K562 (cell line): ENCODE results near the gene ACKR2. TPM values are rescaled to one million over a fixed set of nuclear protein-coding genes. Genes with fewer than 3 reads are reported as not detected.
A peak's percentile ranks its signal among the peaks of the same experiment; 100 is the strongest.

Source experiments
- ATAC-seq: fragments of 200-7000 bp; cut with Tn5 transposase; 3 replicates; pipeline ENCODE4 v1.9.1; 2020; ENCODE audit warnings: moderate library complexity
- BruUV-seq: library from RNA; stranded (reverse); fragments of 400-500 nt; replicated peaks from 2 replicates; lab custom pipeline; 2021; lab: Mats Ljungman, UMichigan
- CTCF ChIA-PET: fragments of 300-600 bp; formaldehyde crosslinking; extraction: SDS; loops from one replicate; lab custom pipeline; 2021; ENCODE audit warnings: low intra/inter-chr PET ratio; lab: Yijun Ruan, JAX
- POLR2A ChIA-PET: fragments of 300-600, 350-650 bp; sonication (Branson Sonifier 250); formaldehyde crosslinking; extraction: SDS; loops from one replicate; lab custom pipeline; 2021; ENCODE audit warnings: antibody characterized with exemption, inconsistent platforms; lab: Yijun Ruan, JAX
- DNase-seq, 4 experiments: peaks; one replicate each; pipeline versions ENCODE4 v3.0.0 to v3.0.0-alpha.2; 2011 to 2018; ENCODE audit warnings: low spot score in 3 of 4, mixed read lengths in 3 of 4; ENCODE audit errors: extremely low read depth in 1 of 4
- FAIRE-seq: peaks from 2 replicates; lab custom pipeline; 2011; peaks lifted over from hg19 to GRCh38; lab: Jason Lieb, UNC
- H2AFZ ChIP-seq: 2 replicates; pipeline ENCODE4 v1.6.0; 2011; ENCODE audit warnings: low read depth, low read length, control low read depth, inconsistent platforms
- H3K27ac ChIP-seq: fragments of 200-600 bp; 3 replicates; pipeline ENCODE4 v1.8.0; 2011; ENCODE audit warnings: low read depth, mild to moderate bottlenecking, control low read depth, inconsistent platforms, low read length, moderate library complexity, mixed read lengths; ENCODE audit errors: extremely low read depth
- H3K27me3 ChIP-seq, 2 experiments: fragments of 300-600 bp in 1 of 2; 2 replicates in 1 of 2; 3 replicates in 1 of 2; pipeline versions ENCODE4 v1.6.0 to v1.8.0; 2011; ENCODE audit warnings: inconsistent platforms in 2 of 2, low read length in 2 of 2, mild to moderate bottlenecking in 1 of 2, mixed read lengths in 1 of 2, moderate library complexity in 1 of 2; ENCODE audit not compliant: control insufficient read depth in 2 of 2, insufficient read depth in 2 of 2
- H3K36me3 ChIP-seq: fragments of 300-600 bp; 3 replicates; pipeline ENCODE4 v1.8.0; 2011; ENCODE audit warnings: mild to moderate bottlenecking, low read length, inconsistent platforms; ENCODE audit not compliant: control insufficient read depth, insufficient read depth
- H3K4me1 ChIP-seq, 2 experiments: fragments of 200-600 bp in 1 of 2; replicated peaks in 1 of 2; 2 replicates in 1 of 2; 3 replicates in 1 of 2; pipeline versions ENCODE4 v1.5.1 to v1.8.0; 2011; ENCODE audit warnings: inconsistent platforms in 2 of 2, low read length in 2 of 2, mild to moderate bottlenecking in 1 of 2, mixed read lengths in 1 of 2, moderate library complexity in 1 of 2; ENCODE audit not compliant: control insufficient read depth in 2 of 2, insufficient read depth in 2 of 2
- H3K4me2 ChIP-seq: 2 replicates; pipeline ENCODE4 v1.6.1; 2011; ENCODE audit warnings: low read length, control low read depth, inconsistent platforms, mixed read lengths; ENCODE audit not compliant: insufficient read depth
- H3K4me3 ChIP-seq: fragments of 200-600 bp; sonication (generic), shearing (Covaris generic); 2 replicates; pipeline ENCODE4 v1.5.1; 2016; ENCODE audit warnings: control low read depth, inconsistent platforms
- H3K79me2 ChIP-seq: fragments of 200-600 bp; 3 replicates; pipeline ENCODE4 v1.8.0; 2011; ENCODE audit warnings: low read length, inconsistent platforms; ENCODE audit not compliant: control insufficient read depth, insufficient read depth
- H3K9ac ChIP-seq, 2 experiments: 2 replicates each; pipeline versions ENCODE4 v1.6.0 to v1.6.1; 2011; ENCODE audit warnings: low read depth in 2 of 2, low read length in 2 of 2, control low read depth in 1 of 2, inconsistent platforms in 1 of 2, mild to moderate bottlenecking in 1 of 2, mixed read lengths in 1 of 2; ENCODE audit not compliant: insufficient read depth in 1 of 2
- H3K9me1 ChIP-seq: one replicate; pipeline ENCODE4 v1.6.0; 2011; ENCODE audit warnings: inconsistent platforms, mild to moderate bottlenecking, low read length, moderate library complexity; ENCODE audit not compliant: control insufficient read depth, insufficient read depth
- H3K9me3 ChIP-seq: replicated peaks from 2 replicates; pipeline ENCODE4 v1.5.1; 2011; ENCODE audit warnings: low read depth, low read length, inconsistent platforms; ENCODE audit not compliant: control insufficient read depth, insufficient read depth
- H4K20me1 ChIP-seq: replicated peaks from 2 replicates; pipeline ENCODE4 v1.6.1; 2011; ENCODE audit warnings: low read length, inconsistent platforms, mixed read lengths; ENCODE audit not compliant: control insufficient read depth, insufficient read depth
- FOXJ3 ChIP-seq: sonication (generic); formaldehyde crosslinking; IDR thresholded peaks from 2 replicates; pipeline ENCODE4 v1.4.0; 2020; ENCODE audit warnings: mild to moderate bottlenecking, missing genetic modification reagents
- HNRNPLL ChIP-seq: fragments of 200-400 bp; formaldehyde crosslinking; IDR thresholded peaks from 2 replicates; pipeline ENCODE4 v1.6.1; 2017; ENCODE audit warnings: low read length, low read depth, mild to moderate bottlenecking; ENCODE audit not compliant: poor library complexity, severe bottlenecking
- LEF1 ChIP-seq: fragments of 450-650 bp; IDR thresholded peaks from 2 replicates; pipeline ENCODE4 v1.6.1; 2016; ENCODE audit warnings: mild to moderate bottlenecking
- NFIC ChIP-seq: fragments of 450-650 bp; IDR thresholded peaks from 2 replicates; pipeline ENCODE4 v1.6.1; 2017; ENCODE audit warnings: mild to moderate bottlenecking, inconsistent platforms
- PHF21A ChIP-seq: fragments of 450-650 bp; IDR thresholded peaks from 2 replicates; pipeline ENCODE4 v1.6.1; 2017; ENCODE audit warnings: low read depth, borderline replicate concordance
- POLR2AphosphoS2 ChIP-seq: IDR thresholded peaks from 2 replicates; pipeline ENCODE4 v1.6.1; 2012; ENCODE audit warnings: low read length, improper control_type of control experiment
- STAG1 ChIP-seq: sonication (generic); formaldehyde crosslinking; IDR thresholded peaks from 2 replicates; pipeline ENCODE4 v1.5.0; 2020; ENCODE audit warnings: missing genetic modification reagents, borderline replicate concordance
- TRIM24 ChIP-seq, 2 experiments: fragments of 450-650 bp; IDR thresholded peaks; 2 replicates each; pipeline ENCODE4 v1.6.1; 2016
- ZNF507 ChIP-seq: conservative IDR thresholded peaks from 2 replicates; pipeline ENCODE4 v1.6.1; 2017; ENCODE audit warnings: missing genetic modification characterization, missing compliant biosample characterization
- ZNF561 ChIP-seq: fragments of 450-650 bp; formaldehyde crosslinking; conservative IDR thresholded peaks from 2 replicates; pipeline ENCODE4 v1.4.0; 2020; ENCODE audit warnings: mild to moderate bottlenecking, moderate library complexity
- ZNF766 ChIP-seq: fragments of 200-800 bp; sonication (Bioruptor generic); conservative IDR thresholded peaks from 2 replicates; pipeline ENCODE4 v1.6.1; 2016; ENCODE audit warnings: missing genetic modification characterization, missing compliant biosample characterization
- WGBS: fragments of 100-300 bp; shearing (Covaris generic); methylation state at CpG from one replicate; pipeline ENCODE4 v1.1.6; 2016; ENCODE audit warnings: low coverage, mixed read lengths; ENCODE audit not compliant: insufficient coverage; ENCODE audit errors: missing lambda C conversion rate; 5-methylcytosine and 5-hydroxymethylcytosine counted together
- in situ Hi-C: fragments of 300-500 bp; cut with MboI; formaldehyde crosslinking; loops from 4 replicates; pipeline ENCODE4 v1.15.0; 2018; ENCODE audit warnings: inconsistent platforms, mixed read lengths
- intact Hi-C: fragments of 100-400 bp; cut with micrococcal nuclease; formaldehyde crosslinking; loops from 2 replicates; pipeline ENCODE4 v1.14.2; 2022
- polyA plus RNA-seq, 8 experiments: library from polyadenylated mRNA; depleted of rRNA in 4 of 8; stranded (reverse) in 5 of 8; unstranded in 3 of 8; fragments of >200 nt; fragmentation: Nextera tagmentation in 2 of 8; fragmentation: Illumina TruSeq in 1 of 8; extraction: Ambion mirVana in 2 of 8; extraction: Trizol in 1 of 8; gene quantifications; 2 replicates each; pipeline versions ENCODE4 v1.2.1 to v1.2.3, GENCODE V29; 2011 to 2014; ENCODE audit warnings: inconsistent platforms in 1 of 8, missing spikeins in 1 of 8
- total RNA-seq, 7 experiments: library from RNA; depleted of rRNA in 6 of 7; stranded (reverse); fragments of >200 nt in 6 of 7; fragmentation: Illumina TruSeq in 2 of 7; extraction: Trizol in 2 of 7; gene quantifications; 2 replicates each; pipeline versions ENCODE4 v1.2.1 to v1.2.3, GENCODE V29; 2011 to 2021; ENCODE audit warnings: low replicate concordance in 1 of 7
- TF ChIP-seq, protein P1 (sequence below): fragments of 250-450 bp; sonication (Bioruptor Pico); IDR thresholded peaks from 2 replicates; pipeline ENCODE4 v1.8.0; 2021; ENCODE audit warnings: borderline replicate concordance, mild to moderate bottlenecking, moderate library complexity; ENCODE audit not compliant: poor library complexity, severe bottlenecking
- TF ChIP-seq, protein P2 (sequence below): fragments of 250-450 bp; sonication (Bioruptor Pico); IDR thresholded peaks from 2 replicates; pipeline ENCODE4 v1.5.0; 2021

ACKR2 gene
- total and polyA plus RNA-seq, 9 of the 15 experiments (the other 6 are each of a cell fraction or from before 2014, with no cell fraction given): 0.03 to 0.69 (median 0.25) TPM; not detected in 1

DNA sequence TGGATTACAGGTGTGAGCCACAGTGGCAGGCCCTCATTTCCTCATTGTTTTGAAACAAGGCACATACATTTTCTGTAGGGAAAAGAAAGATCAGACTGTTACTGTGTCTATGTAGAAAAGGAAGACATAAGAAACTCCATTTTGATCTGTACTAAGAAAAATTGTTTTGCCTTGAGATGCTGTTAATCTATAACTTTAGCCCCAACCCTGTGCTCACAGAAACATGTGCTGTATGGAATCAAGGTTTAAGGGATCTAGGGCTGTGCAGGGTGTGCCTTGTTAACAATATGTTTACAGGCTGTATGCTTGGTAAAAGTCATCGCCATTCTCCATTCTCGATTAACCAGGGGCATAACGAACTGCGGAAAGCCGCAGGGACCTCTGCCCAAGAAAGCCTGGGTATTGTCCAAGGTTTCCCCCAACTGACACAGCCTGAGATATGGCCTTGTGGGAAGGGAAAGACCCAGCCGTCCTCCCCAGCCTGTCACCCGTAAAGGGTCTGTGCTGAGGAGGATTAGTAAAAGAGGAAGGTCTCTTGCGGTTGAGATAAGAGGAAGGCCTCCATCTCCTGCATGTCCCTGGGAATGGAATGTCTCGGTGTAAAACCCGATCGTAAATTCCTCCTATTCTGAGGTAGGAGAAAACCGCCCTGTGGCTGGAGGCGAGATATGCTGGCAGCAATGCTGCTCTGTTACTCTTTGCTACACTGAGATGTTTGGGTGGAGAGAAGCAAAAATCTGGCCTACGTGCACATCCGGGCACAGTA, 2.1 kb downstream of the ACKR2 start (continued):
- TF ChIP-seq NFIC: peak; percentile 24; the same call in 1 of the 2 replicates

DNA sequence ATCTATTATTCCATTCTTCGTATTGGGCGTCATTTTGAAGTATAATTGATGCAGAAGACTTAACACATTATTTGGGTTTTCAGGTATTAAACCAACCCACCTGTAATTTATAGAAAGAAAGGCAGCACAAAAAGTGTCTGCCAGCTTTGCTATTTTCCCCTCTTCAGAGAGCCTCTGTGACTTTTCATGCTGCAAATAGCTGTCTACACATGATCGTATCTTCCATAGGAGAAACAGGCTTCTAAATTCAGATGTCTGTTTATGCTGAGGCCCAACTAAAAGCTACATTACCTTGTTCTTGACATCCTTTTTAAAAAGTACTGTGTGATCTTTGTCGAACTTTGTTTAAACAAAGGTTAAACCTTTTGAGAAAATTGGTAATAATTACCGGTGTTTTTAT, 5.0 kb downstream of the ACKR2 start:
- no peak for ATAC-seq
- CTCF ChIA-PET: no interaction called here
- Histone ChIP-seq H3K79me2 (no peaks in the 10 kb centered on the region), H3K27me3 (no peaks in the 10 kb centered on the region), H3K9me3 (peaks cover 7% of the 10 kb centered on the region), H3K4me2 (no peak overlapping the region), H3K4me3 (no peak overlapping the region), H3K9ac (no peak overlapping the region), H3K4me1 (peaks cover 4 to 21% of the 10 kb centered on the region in 2 experiments; a peak in 4 of 5 replicates), H4K20me1 (no peaks in the 10 kb centered on the region), H3K27ac (no peak overlapping the region), H3K36me3 (no peaks in the 10 kb centered on the region), H3K9me1 (no peaks in the 10 kb centered on the region), H2AFZ (no peak overlapping the region)
- 75% methylated on average over 5 of the region's 5 CpGs for WGBS
- DNase-seq: no peak
- POLR2A ChIA-PET: interaction anchor here (3.1 kb wide), 1 partner anchor 10 kb away, joined by 19 read pairs; the partner anchor contains the start of gene HIGD1A
- intact Hi-C loops (no loop called here), in situ Hi-C loops (no loop called here)
- TF ChIP-seq PHF21A (no peak), LEF1 (no peak), TRIM24 (IDR thresholded peaks at IDR 0.05) (no peak), HNRNPLL (no peak), ZNF507 (tag) (no peak), ZNF766 (no peak), FOXJ3 (CRISPR knock-in tag) (no peak), STAG1 (CRISPR knock-in tag) (no peak), POLR2AphosphoS2 (no peak), ZNF561 (no peak)
- TF ChIP-seq, protein P1, sequence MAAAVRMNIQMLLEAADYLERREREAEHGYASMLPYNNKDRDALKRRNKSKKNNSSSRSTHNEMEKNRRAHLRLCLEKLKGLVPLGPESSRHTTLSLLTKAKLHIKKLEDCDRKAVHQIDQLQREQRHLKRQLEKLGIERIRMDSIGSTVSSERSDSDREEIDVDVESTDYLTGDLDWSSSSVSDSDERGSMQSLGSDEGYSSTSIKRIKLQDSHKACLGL (CRISPR knock-in tag): no peak
- TF ChIP-seq, protein P2, sequence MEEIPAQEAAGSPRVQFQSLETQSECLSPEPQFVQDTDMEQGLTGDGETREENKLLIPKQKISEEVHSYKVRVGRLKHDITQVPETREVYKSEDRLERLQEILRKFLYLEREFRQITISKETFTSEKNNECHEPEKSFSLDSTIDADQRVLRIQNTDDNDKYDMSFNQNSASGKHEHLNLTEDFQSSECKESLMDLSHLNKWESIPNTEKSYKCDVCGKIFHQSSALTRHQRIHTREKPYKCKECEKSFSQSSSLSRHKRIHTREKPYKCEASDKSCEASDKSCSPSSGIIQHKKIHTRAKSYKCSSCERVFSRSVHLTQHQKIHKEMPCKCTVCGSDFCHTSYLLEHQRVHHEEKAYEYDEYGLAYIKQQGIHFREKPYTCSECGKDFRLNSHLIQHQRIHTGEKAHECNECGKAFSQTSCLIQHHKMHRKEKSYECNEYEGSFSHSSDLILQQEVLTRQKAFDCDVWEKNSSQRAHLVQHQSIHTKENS (CRISPR knock-in tag): no peak
- no TSS peak for BruUV-seq
- FAIRE-seq: peak; percentile 6
